ENCODE results near the gene C7orf33.

- TF ChIP-seq TEAD4 (IDR thresholded peaks at IDR 0.05) (no peak), TCF12 (IDR thresholded peaks at IDR 0.05; ENCODE audit: low read depth) (no peak), CEBPB (IDR thresholded peaks at IDR 0.05) (no peak), YY1 (IDR thresholded peaks at IDR 0.05; ENCODE audit: low read depth) (no peak), USF1 (IDR thresholded peaks at IDR 0.05) (no peak), RAD21 (IDR thresholded peaks at IDR 0.05; ENCODE audit: low read depth) (no peak), EP300 (IDR thresholded peaks at IDR 0.05; ENCODE audit: borderline replicate concordance) (no peak), TAF1 (IDR thresholded peaks at IDR 0.05; ENCODE audit: low read depth) (no peak)
- TF ChIP-seq, protein P1, sequence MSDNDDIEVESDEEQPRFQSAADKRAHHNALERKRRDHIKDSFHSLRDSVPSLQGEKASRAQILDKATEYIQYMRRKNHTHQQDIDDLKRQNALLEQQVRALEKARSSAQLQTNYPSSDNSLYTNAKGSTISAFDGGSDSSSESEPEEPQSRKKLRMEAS (IDR thresholded peaks at IDR 0.05), result no peak
- TF ChIP-seq, protein P2, sequence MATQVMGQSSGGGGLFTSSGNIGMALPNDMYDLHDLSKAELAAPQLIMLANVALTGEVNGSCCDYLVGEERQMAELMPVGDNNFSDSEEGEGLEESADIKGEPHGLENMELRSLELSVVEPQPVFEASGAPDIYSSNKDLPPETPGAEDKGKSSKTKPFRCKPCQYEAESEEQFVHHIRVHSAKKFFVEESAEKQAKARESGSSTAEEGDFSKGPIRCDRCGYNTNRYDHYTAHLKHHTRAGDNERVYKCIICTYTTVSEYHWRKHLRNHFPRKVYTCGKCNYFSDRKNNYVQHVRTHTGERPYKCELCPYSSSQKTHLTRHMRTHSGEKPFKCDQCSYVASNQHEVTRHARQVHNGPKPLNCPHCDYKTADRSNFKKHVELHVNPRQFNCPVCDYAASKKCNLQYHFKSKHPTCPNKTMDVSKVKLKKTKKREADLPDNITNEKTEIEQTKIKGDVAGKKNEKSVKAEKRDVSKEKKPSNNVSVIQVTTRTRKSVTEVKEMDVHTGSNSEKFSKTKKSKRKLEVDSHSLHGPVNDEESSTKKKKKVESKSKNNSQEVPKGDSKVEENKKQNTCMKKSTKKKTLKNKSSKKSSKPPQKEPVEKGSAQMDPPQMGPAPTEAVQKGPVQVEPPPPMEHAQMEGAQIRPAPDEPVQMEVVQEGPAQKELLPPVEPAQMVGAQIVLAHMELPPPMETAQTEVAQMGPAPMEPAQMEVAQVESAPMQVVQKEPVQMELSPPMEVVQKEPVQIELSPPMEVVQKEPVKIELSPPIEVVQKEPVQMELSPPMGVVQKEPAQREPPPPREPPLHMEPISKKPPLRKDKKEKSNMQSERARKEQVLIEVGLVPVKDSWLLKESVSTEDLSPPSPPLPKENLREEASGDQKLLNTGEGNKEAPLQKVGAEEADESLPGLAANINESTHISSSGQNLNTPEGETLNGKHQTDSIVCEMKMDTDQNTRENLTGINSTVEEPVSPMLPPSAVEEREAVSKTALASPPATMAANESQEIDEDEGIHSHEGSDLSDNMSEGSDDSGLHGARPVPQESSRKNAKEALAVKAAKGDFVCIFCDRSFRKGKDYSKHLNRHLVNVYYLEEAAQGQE (IDR thresholded peaks at IDR 0.05; ENCODE audit: low read depth), result no peak
Measured at GRCh38 chr7:148545172-148545571, 45.4 kb upstream of the C7orf33 start.

Data from Ishikawa (cell line).